Effector memory CD4-positive, alpha-beta T cell (primary cell): ENCODE measurements around the gene DBF4B.
"Not testable (repeated sequence)": the region's sequence is repeated elsewhere in the genome, so short reads cannot be mapped to it uniquely, and the experiment has no call there.

Experiments used
- DNase-seq, 3 donors: peaks; one replicate each; pipeline ENCODE4 v3.0.0-alpha.2; 2020
- H3K27ac ChIP-seq: 2 replicates; pipeline ENCODE4 v1.7.0; 2013; ENCODE audit warnings: mild to moderate bottlenecking, low read length, moderate library complexity; ENCODE audit not compliant: insufficient read depth, poor library complexity, severe bottlenecking
- H3K27me3 ChIP-seq: replicated peaks from 2 replicates; pipeline ENCODE4 v1.7.0; 2013; ENCODE audit warnings: mild to moderate bottlenecking, low read length; ENCODE audit not compliant: insufficient read depth, control insufficient read depth, poor library complexity, severe bottlenecking
- H3K36me3 ChIP-seq: 2 replicates; pipeline ENCODE4 v1.7.0; 2013; ENCODE audit warnings: mild to moderate bottlenecking, low read length, moderate library complexity; ENCODE audit not compliant: control insufficient read depth, insufficient read depth
- H3K4me1 ChIP-seq: 2 replicates; pipeline ENCODE4 v1.7.0; 2013; ENCODE audit warnings: low read length, mild to moderate bottlenecking; ENCODE audit not compliant: control insufficient read depth, insufficient read depth, poor library complexity, severe bottlenecking
- H3K4me3 ChIP-seq: 2 replicates; pipeline ENCODE4 v1.7.0; 2013; ENCODE audit warnings: low read length, low read depth, mild to moderate bottlenecking; ENCODE audit not compliant: insufficient read depth, poor library complexity, severe bottlenecking
- H3K9me3 ChIP-seq: 2 replicates; pipeline ENCODE4 v1.7.0; 2013; ENCODE audit warnings: mild to moderate bottlenecking, low read length, moderate library complexity; ENCODE audit not compliant: control insufficient read depth

Gene DBF4B

GRCh38 chr17:44749076-44749979 is 40.9 kb downstream of the DBF4B start:
- Histone ChIP-seq H3K9me3 (no peaks in the 10 kb centered on the region), H3K4me1 (no peaks in the 10 kb centered on the region), H3K27ac (no peak overlapping the region), H3K36me3 (no peaks in the 10 kb centered on the region), H3K27me3 (no peaks in the 10 kb centered on the region), H3K4me3 (no peak overlapping the region)
- no peak for DNase-seq

- H3K36me3 ChIP-seq: no peaks in the 10 kb centered on the region
- no peaks in the 10 kb centered on the region for H3K9me3 ChIP-seq
- H3K4me1 ChIP-seq: no peaks in the 10 kb centered on the region
- H3K27me3 ChIP-seq: no peaks in the 10 kb centered on the region
- no peak for DNase-seq
- H3K4me3 ChIP-seq: no peak overlapping the region
- no peak overlapping the region for H3K27ac ChIP-seq
These were observed 41.5 kb downstream of the DBF4B start for GRCh38 chr17:44749980-44750318.

DNA sequence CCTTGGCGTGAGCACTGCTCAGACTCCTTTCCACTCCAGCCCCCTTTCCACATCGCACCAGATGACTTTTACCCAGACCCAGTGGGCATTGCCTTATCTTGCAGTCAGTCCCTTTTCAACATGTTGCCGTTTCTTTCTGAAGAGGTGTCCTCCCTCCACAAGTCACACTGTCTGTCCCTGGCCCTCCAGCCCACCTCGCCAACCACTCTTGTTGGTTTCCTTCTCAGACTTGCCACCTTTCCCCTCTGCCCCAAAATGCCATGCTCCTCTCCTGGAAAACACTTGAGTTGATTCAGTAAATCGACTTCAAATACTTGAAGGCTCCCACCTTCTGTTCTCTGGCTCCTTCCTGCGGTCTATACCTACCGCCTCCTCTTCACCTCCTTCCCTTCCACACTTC is 42.9 kb downstream of the DBF4B start:
- no peak overlapping the region for H3K27ac ChIP-seq
- no peaks in the 10 kb centered on the region for H3K9me3 ChIP-seq
- no peak for DNase-seq
- H3K4me3 ChIP-seq: no peak overlapping the region
- H3K27me3 ChIP-seq: no peaks in the 10 kb centered on the region
- no peaks in the 10 kb centered on the region for H3K36me3 ChIP-seq
- no peaks in the 10 kb centered on the region for H3K4me1 ChIP-seq

DNA sequence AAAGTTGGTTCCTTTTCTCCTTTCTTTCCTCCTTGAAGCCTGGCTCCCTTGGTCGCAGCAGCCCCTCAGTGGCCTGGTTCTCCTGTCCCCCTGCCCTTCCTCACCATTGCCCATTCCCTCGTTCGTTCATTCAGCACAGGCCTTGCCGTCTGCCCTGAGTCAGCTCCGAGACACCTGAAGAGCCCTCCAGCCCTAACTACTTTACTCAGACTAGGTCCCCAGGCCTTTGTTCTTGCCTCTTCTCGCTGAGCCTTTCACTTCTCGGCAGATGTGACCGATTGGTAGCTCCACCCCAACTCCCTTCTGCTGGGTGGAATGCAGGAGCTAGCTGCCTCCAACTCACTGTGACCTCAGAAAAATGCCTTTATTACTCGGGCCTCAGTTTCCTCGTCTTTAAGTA is 43.3 kb downstream of the DBF4B start:
- H3K4me1 ChIP-seq: no peaks in the 10 kb centered on the region
- no peak overlapping the region for H3K4me3 ChIP-seq
- no peaks in the 10 kb centered on the region for H3K9me3 ChIP-seq
- no peaks in the 10 kb centered on the region for H3K27me3 ChIP-seq
- DNase-seq: no peak
- H3K36me3 ChIP-seq: no peaks in the 10 kb centered on the region
- H3K27ac ChIP-seq: no peak overlapping the region

GRCh38 chr17:44752953-44753861 is 44.7 kb downstream of the DBF4B start:
- no peak overlapping the region for H3K27ac ChIP-seq
- no peak overlapping the region for H3K4me3 ChIP-seq
- DNase-seq: no peak
- H3K36me3 ChIP-seq: no peaks in the 10 kb centered on the region
- H3K9me3 ChIP-seq: no peaks in the 10 kb centered on the region
- peaks cover 1% of the 10 kb centered on the region for H3K27me3 ChIP-seq
- no peaks in the 10 kb centered on the region for H3K4me1 ChIP-seq

DNA sequence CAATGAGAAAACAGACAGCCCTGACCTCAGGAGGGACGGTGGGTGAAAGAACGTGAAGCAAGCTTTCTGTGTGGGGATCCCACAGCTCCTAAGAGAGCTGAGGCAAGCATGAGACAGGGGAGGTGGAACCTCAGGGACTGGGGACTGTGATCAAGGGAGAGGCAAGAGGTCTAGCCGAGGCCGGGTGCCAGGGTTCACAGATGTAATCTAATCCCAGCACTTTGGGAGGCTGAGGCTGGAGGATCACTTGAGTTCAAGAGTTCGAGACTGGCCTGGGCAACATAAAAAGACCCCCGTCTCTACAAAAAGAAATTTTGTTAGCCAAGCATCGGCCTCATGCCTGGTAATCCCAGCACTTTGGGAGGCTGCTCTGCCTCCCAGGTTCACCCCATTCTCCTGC is 45.8 kb downstream of the DBF4B start:
- H3K4me3 ChIP-seq: no peak overlapping the region
- peaks cover 9% of the 10 kb centered on the region for H3K27me3 ChIP-seq
- H3K9me3 ChIP-seq: no peaks in the 10 kb centered on the region
- H3K36me3 ChIP-seq: no peaks in the 10 kb centered on the region
- H3K4me1 ChIP-seq: peaks cover 4% of the 10 kb centered on the region
- H3K27ac ChIP-seq: no peak overlapping the region
- DNase-seq: no peak

DNA sequence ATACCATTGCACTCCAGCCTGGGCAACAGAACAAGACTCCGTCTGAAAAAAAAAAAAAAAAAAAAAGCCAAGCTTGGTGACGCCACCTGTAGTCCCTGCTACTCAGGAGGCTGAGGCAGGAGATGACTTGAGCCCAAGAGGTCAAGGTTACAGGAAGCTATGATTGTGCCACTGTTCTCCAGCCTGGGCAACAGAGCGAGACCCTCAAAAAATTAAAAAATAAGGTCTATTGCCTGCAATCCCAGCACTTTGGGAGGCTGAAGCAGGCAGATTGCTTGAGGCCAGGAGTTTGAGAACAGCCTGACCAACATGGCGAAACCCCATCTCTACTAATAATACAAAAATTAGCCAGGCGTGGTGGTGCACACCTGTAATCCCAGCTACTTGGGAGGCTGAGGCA is 46.7 kb downstream of the DBF4B start:
- not testable (repeated sequence) for DNase-seq, H3K27ac ChIP-seq, H3K9me3 ChIP-seq, H3K36me3 ChIP-seq, H3K4me3 ChIP-seq
- H3K4me1 ChIP-seq: peaks cover 10% of the 10 kb centered on the region
- peaks cover 18% of the 10 kb centered on the region for H3K27me3 ChIP-seq

GRCh38 chr17:44757045-44757917 is 48.8 kb downstream of the DBF4B start:
- H3K27me3 ChIP-seq: peaks cover 24% of the 10 kb centered on the region
- H3K4me3 ChIP-seq: no peak overlapping the region
- DNase-seq: no peak
- no peaks in the 10 kb centered on the region for H3K36me3 ChIP-seq
- H3K27ac ChIP-seq: no peak overlapping the region
- H3K4me1 ChIP-seq: peaks cover 10% of the 10 kb centered on the region
- no peaks in the 10 kb centered on the region for H3K9me3 ChIP-seq

- Histone ChIP-seq H3K36me3 (no peaks in the 10 kb centered on the region), H3K4me3 (no peak overlapping the region)
These were observed 49.5 kb downstream of the DBF4B start for GRCh38 chr17:44757918-44758413.

More at GRCh38 chr17:44757918-44758413, 49.5 kb downstream of the DBF4B start:
- H3K4me1 ChIP-seq: peaks cover 10% of the 10 kb centered on the region
- H3K27me3 ChIP-seq: peaks cover 24% of the 10 kb centered on the region
- H3K9me3 ChIP-seq: no peaks in the 10 kb centered on the region
- DNase-seq: no peak
- H3K27ac ChIP-seq: no peak overlapping the region
